GM18867 (cell line): Measurements from ENCODE around the gene MSRB2.

Source experiments
- ATAC-seq: cut with Tn5 transposase; IDR thresholded peaks from one replicate; pipeline ENCODE4 v1.9.1; 2021; ENCODE audit warnings: mild to moderate bottlenecking, moderate library complexity; ENCODE audit not compliant: unreplicated experiment

Gene MSRB2

GRCh38 chr10:23158370-23158769 lies 63.0 kb downstream of the MSRB2 start:
- peak; percentile 66 for ATAC-seq

DNA sequence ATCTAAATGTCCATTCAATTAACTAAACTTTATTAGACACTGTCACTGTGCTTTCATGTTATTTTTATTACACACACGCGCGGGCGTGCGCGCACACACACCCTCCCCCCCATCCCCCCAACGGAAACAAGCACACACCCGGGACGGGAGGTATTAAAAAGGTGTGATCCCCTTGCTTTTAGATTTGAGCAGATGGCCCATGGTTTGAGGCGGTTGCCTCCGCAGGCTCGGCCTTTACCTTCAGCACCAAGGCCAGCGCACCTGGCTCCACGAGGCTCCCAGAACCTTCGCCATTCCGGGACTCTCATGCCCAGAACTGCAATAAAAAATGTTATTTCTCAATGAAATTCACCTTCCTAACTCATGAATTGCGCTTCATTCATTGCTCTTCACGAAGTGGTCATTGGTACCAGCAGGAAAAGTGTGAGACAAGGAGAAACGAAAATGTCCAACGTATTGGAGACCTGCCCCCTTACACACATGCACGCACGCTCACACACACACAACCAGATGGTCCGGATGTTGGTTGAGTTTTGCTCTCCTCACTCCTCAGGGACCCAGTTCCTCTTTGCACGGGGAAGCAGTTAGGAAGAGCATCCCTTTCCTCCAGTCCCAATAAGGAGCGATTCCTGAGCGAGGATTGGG lies 76.0 kb downstream of the MSRB2 start:
- ATAC-seq = no peak
